ENCODE results near the gene CPPED1.

CPPED1 gene

DNA sequence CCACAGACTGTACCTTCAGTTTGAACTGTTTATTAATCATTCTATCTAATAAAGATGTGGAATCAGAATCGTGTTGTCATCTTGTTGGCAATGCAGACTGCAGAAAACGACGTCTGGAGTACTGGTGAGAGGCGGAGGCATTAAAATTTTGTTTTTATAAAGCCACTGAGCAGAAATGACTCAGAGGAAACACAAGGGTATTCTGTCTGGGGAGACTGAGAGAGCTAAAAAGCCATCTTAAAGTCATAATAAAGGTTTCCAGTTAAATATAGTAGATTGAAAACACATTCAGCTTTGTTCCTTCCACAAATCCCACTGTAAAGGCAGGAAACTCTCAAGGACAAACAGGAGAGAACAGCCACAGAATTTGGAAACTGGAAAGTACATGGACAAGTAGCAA is 74.2 kb downstream of the CPPED1 start:
- no peak for DNase-seq

- DNase-seq, result no peak
Observed at GRCh38 chr16:12728469-12728868, 75.2 kb downstream of the CPPED1 start.

DNA sequence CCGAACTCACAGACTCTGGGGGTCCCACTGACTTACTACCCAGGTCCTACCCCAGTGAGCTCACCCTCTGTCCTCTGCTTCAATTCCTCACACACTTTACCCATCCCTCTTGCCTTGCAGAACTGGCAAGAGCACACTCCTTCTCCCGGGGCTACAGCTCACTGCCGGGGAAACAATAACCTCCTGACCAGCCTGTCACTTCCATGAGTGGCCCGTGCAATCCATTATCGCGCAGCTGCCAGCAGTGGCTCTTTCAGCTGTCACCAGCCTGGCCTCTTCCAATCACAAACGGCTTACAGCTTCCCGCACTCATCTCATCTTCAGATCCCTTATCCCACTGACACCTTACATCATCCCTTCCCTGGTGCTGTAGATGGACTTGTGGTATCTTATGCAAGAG is 79.5 kb downstream of the CPPED1 start:
- DNase-seq, result no peak

DNA sequence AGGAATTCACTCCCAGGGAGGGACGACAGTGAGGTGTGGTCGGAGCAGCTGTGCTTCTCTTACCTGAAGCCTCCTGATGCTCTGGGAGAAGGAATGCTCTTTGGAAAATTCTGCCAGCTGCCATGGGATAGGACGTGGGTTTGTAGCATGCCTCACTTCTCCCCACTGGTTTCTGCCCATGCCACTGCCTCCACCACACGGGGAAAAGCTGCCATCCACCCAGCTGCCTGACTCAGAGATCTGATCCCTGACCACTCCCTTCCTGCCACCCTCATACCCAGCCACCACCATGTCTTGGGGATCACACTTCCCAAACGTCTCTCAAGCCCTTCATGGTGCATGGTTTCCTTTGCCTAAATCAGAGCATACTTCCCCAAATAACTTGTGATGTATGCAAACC is 80.0 kb downstream of the CPPED1 start:
- DNase-seq, result no peak

DNA sequence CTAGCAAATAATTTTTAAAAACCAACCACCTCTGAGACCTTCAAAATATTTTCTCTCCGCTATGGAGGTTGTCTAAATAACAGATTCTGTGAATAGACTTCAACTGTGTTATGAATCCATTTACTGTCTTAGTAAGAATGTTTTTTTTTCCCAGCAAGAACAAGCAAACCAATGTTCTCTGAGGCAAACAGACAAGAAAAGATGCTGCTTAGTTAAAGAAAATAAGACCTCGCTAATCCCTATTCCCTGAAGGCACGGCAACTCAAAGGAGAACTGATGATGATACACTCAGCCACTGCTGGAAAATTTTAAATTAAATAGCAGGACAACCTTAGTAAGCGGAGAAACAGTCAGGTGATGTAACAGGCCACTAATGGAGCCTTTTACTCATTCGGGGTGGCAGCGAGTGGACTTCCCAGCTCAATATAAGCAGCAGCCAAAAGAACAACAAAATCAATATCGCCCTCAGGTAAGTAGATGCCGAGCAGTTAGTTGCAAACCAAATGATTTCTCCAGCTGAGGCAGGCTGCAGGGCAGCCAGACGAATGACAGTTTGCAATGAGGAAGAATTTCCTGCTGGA is 81.8 kb downstream of the CPPED1 start:
- DNase-seq, result no peak

- no peak for DNase-seq
Observed at GRCh38 chr16:12719972-12720371, 83.7 kb downstream of the CPPED1 start.

GRCh38 chr16:12716658-12717057 is 87.0 kb downstream of the CPPED1 start:
- no peak for DNase-seq

DNA sequence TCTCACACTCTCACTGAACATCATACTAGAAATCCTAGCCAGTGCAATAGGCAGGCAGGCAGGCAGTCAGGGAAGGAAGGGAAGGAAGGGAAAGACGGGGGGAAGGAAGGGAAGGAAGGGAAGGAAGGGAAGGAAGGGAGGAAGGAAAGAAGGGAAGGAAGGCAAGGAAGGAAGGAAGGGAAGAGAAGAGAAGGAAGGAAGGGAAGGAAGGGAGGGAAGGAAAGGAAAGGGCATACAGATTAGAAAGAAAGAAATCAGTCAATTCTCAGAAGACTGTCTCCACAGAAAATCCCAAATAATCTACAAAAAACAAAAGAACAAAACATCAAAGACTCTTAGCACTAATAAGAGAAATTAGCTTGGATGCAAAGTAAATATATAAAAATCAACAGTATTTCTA is 93.9 kb downstream of the CPPED1 start:
- DNase-seq, result no peak

DNA sequence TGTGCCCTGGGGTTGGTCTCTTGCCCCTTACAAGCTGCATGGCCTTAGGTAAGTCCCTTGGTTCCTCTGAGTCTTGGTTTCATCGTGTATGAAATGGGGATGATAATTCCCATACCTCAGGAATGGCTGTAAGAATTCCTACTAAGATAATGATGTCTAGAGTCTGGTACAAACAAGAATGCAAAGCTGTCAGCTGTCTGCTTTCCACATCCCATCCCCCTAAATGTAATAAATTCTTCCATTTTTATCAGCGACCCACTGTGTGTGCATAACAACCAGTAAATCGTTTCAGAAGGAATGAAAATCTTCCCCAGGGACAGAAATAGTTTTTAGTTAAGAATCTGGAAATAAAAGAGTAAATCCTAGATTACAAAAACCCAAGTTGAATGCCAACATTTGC is 95.4 kb downstream of the CPPED1 start:
- DNase-seq, result no peak

GRCh38 chr16:12706628-12707027 is 97.1 kb downstream of the CPPED1 start:
- no peak for DNase-seq

DNA sequence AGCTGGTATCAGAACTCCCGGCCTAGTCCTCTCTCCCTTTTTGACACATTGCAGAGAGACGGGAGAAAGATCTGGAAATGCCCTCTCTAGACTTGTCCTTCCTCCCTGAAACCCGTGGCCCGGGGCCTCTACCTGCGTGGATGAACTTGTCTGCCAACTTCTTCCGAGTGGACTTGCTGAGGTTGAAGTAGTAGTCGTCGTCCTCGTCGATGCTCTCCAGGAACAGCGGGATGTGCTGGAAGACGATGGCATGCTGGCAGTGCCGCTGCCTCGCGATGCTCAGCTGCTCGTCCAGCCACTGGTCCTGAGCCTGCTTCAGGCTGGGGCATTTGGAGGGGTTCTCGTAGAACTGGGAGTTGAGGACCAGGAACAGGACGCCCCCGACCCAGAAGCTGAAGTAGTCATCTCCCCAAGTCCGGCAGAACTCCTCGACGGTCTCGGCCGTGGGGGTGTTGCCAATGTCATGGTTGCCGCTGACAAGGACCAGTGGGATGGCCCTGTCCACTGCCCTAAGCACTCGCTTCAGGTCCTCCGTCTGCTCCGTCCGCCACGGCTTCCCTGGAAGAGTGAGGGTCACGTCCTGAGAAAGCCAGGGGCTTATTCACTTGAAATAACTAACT is 99.1 kb downstream of the CPPED1 start:
- no peak for DNase-seq

GRCh38 chr16:12703935-12704334 is 99.8 kb downstream of the CPPED1 start:
- DNase-seq, result no peak

GRCh38 chr16:12700161-12700560 is 103.5 kb downstream of the CPPED1 start:
- no peak for DNase-seq

DNA sequence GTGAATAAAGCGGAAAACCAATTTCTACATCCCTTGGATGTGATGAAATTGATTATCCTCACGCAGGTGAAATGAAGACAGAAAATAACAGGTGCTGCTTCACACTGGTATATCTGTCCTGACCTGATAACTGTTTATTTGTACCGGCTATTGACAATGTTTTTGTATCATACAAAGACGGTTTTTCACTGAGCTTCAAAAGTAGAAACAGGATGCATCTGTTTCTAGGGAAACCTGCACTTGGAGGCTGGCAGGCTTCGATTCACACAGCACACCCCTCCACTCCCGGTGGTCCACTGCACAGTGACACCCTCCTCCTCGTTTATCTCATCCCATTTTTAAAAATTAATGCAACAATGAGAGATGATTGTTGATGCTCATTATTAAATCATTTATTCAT is 104.5 kb downstream of the CPPED1 start:
- no peak for DNase-seq

- DNase-seq, result no peak
Observed at GRCh38 chr16:12697437-12697836, 106.2 kb downstream of the CPPED1 start.

DNA sequence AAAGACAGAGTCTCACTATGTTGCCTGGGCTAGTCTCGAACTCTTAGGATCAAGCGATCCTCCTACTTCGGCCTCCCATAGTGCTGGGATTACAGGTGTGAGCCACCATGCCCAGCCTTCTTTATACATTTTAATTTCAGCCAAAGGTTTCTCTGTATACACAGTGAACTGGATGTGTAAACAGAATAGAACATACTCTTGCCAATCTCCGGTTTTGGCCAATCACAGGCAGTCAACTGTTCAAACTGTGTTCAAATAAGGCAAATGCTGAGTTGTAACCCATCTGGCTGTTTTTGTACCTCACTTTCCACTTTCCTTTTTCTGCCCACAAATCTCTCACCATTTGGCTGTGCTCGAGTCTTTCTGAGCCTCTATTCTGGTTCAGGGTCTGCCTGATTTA is 108.2 kb downstream of the CPPED1 start:
- DNase-seq, result no peak

DNA sequence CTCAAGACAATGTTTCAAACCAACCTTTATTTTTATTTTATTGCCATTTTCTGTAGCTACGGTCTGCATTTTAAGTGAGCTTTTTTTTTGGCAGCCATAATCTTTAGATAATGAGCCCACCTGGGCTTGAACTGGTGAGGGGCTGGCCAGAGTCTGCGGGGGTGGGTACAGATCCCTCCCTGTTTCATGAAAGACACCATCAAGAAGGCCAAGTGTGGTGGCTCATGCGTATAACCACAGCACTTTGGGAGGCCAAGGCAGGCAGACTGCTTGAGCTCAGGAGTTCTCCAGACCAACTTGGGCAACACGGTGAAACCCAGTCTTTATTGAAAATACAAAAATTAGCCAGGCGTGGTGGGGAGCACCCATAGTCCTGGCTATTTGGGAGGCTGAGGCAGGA is 113.7 kb downstream of the CPPED1 start:
- no peak for DNase-seq

- no peak for DNase-seq
Observed at GRCh38 chr16:12688951-12689850, 114.5 kb downstream of the CPPED1 start.

DNA sequence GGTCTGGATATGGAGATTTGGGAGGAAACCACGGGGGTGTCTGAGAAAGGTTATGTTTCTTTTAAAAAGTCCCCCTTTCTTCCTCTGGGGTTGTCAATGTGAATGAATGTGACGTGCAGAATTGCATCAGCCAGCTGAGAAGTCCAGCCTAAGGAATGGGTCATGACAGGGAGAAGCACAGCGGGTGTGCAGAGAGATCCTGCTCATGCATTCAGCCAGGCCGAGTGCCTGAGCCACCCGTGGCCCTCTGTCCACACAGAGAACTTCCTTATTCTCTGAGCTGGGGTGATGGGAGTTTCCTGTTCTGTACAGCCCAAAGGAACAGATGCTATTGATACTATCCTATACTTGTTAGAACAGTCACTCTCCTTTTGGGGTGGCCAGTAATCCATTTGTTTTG is 117.9 kb downstream of the CPPED1 start:
- DNase-seq, result no peak

DNA sequence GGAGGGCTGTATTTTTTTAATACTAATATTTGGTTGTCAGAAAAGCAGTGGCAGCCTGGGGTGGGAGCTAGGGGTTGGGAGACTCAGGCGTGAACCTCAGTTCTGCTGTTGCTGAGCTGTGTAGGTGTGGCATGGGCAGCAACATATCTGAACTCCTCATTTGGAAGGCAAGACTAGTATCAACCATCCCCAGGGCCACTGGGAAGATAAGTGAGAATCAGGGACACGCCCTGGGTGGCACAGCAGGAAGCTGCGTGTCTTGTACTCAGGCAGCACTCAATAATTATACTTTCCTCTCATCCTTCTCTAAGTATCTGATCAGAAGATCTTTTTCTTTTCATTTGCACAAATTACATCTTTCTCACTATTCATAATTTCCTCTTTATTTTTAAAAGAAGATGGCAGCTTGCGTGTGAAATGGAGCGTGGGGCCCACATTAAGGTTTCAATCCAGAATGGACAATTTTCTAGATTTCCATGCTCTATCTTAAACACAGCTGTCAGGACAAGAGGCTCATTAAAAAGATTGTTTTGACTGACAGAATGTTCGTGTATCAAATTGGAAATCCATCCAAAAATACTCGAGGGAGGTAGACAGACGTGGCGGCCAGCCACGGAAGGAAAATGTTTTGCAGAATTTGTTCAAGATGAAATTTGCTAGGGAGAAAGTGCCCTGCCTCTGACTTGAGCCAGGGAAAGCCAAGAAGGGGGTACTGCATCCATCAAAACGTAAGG is 121.1 kb downstream of the CPPED1 start:
- DNase-seq, result no peak

DNA sequence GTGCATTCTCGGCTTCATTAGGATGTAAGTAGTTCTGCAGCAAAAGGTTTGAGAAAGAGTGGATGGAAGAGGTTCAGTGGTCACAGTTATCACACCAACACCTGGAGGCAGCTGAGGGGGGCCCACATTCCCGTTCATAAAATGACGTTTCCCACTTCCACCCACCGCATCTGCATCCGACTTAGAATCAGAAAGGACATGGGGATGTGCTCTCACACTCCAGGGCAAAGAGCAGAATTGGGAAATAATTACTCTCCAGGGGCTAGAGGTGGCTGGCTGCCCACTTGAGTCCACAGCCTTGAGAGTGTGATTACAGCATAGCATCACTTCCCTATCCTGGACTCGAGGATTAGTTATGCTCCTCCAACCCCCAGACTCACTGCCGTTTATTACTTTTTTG is 122.0 kb downstream of the CPPED1 start:
- DNase-seq, result no peak

DNA sequence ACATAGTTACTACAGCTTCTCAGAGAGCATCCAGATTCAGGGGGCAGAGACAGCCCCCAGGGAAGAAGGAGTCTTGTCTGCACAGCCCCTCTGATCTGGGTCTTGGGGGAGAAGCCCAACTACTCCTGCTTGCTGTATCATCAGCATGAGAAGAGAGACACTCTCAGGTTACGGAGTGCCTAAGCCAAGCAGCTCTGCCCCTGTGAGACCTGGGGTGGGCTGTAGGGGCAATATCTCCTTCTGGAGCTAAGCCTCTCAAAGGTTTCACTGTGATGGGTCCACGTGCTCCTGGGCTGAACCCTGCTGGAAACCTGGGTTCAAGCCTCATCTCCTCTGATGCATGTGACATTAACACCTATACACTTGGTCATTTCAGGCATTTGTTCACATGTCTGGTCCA is 123.2 kb downstream of the CPPED1 start:
- DNase-seq, result no peak

DNA sequence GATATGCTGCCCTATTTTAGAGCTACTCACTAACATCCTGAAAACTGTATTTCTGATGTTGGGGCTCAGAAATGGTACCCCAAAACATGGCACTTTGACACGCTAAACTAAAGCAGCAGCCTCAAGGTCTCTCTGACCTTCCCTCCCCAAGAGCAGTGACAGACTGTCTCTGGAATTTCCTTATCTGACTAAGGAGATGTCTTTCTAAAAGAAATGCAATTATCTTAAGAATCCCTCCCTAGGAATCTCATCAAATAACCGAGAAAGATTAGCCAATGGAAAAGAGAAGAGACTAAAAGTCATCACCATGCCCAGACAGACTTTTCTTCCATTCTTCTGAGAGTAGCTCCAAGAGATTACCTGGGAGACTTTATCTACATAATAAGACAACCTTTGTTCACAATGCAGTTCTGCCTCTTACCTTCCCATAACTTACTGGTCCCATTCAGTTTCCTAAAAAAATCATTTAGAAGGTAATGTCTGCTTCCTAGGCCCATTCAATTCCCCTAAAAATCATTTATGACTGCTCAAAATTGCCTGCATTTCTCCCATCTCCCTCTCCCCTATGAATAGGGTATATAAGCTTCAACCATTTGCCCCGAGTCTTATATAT is 123.9 kb downstream of the CPPED1 start:
- no peak for DNase-seq

Measured in activated CD4-positive, alpha-beta T cell treated with anti-CD3 and anti-CD28 coated beads, Interleukin-2, amount 50 U/mL, for 4 hours (primary cell).